Measurements from ENCODE around the gene C6orf62. TPM values are rescaled to one million over a fixed set of nuclear protein-coding genes. Genes with fewer than 3 reads are reported as not detected.
"Not testable (repeated sequence)": the region's sequence is repeated elsewhere in the genome, so short reads cannot be mapped to it uniquely, and the experiment has no call there.

Gene C6orf62
- polyA plus RNA-seq, 5 donors = 106 to 135 (median 129) TPM

- no peak for DNase-seq
Measured at GRCh38 chr6:24704468-24704867, 14.5 kb downstream of the C6orf62 start.

DNA sequence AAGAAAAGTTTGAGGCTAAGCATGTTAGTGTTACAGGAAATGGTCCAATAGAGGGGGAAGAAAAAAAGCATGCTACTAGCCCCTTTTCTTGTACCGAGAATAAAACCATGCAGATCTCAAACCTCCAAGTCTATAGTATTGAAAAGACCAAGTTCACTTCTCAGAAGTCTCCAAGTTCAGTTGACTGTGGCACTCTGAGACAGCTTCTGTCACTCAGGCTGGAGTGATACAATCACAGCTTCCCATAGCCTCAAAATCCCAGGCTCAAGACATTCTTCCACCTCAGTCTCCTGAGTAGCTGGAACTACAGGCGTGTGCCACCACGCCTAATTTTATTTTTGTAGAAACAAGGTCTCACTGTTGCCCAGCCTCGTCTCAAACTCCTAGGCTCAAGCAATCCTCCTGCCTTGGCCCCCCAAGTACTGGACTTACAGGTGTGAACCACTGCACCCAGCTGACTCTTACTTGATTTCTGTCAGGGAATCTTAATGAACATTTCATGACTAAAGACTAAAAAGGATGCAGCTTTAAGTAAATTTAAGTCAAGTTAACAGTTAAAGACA lies 16.2 kb downstream of the C6orf62 start:
- no peak for DNase-seq

DNA sequence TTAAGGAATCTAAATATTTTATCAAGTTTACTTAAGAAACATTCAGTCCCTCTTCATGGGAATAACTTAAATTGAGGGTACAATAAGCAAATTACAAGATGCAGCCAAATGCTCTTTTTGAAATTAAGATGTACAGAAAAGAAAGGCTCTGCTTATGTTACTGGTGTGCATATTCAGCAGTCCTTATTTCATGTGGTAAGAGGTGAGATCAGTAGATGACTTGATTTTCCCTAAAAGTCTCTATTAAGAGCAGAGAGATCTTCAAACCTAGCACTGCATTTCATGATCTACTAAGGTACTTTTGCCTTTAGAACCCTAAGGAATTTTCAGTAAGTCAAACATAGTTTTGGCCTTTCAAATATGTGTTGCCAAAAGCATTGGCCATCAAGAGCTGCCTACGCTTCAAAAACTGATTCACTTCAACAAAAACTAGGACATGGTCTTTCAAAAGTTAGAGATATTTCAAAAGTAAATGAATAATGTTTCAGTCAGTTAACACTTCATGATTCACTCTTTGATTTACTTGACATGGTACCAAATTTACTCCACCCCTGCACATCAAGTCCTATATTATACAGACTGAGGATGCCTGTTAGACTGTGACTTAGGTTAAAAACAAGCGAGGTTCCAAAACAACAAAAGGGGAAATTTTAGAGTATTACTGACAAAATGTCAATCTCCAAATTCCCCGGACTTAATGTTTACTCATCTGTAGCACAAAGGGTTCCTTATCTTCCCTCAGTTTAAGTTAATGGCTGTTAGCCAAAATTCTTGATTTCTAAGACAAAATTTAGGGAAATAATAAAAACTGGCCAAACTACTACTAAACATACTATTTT lies 19.2 kb downstream of the C6orf62 start:
- no peak for DNase-seq

GRCh38 chr6:24696097-24696496 lies 22.9 kb downstream of the C6orf62 start:
- no peak for DNase-seq

- DNase-seq = not testable (repeated sequence)
Measured at GRCh38 chr6:24695635-24696034, 23.3 kb downstream of the C6orf62 start.

DNA sequence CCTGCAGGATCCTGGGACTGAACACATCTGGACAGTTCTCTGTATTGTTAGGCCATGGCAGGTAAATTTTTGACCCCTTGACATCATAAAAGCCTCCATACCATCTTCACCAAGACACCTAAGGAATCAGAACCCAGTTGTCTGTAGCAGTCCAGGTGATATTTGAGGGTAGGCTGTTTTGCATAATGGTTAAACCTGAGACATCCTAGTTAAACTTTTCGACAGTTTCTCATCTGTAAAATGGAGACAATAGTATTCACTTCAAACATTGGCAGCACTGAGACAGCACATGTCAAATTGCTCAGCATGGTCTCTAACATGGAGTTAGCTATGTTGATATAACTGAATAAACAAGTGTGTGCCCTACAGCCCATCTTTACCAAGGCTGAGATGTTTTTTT lies 24.8 kb downstream of the C6orf62 start:
- DNase-seq = no peak

DNA sequence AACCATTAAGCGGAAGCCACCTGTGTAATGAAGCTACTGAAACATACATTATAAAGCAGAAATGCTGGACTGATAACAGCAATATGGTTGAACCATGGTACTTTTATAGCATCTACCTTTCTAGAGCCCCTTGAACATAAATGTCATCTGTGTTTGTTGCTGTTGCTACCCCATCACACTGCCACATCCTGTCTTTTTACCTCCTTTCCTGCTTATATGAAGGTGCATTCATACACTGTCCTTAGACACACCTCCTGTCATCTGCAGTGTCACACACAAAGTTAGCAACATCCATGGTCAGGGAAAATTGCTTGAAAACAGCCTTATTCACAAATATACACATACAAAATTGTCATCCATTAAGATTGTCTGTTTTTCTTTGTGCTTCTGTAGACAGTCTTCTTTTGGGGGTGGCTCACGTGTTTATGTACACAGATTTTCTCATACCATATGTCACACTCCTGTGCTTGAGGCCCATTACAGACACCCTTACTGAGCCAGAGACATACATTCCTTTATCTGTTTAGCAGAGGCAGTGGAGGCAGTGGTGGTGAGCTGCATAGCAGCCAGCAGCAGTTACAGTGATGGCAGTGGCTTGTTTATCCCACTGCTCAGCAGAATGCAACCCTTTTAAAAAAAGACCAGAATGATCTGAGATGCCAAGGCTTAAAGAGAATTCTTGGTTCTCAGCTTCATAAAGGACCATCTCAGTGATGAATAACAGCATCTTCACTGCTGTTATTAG lies 25.9 kb downstream of the C6orf62 start:
- no peak for DNase-seq

DNA sequence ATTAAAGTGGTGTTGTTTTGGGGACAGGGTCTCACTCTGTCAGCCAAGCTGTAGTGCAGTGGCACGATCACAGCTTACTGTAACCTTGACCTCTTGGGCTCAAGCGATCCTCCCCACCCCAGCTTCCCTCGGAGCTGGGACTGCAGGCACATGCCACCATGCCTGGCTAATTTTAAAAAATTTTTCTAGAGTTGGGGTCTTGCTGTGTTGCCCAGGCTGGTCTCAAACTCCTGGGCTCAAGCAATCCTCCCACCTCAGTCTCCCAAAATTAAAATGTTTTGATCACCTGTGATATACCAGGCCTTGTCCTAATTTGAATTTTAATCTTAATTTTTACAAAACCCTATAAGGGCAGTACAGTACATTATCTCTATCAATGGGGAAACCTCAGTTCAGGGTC lies 26.5 kb downstream of the C6orf62 start:
- DNase-seq = no peak

- DNase-seq = no peak
Measured at GRCh38 chr6:24692003-24692402, 27.0 kb downstream of the C6orf62 start.

GRCh38 chr6:24691550-24691949 lies 27.4 kb downstream of the C6orf62 start:
- DNase-seq = no peak

DNA sequence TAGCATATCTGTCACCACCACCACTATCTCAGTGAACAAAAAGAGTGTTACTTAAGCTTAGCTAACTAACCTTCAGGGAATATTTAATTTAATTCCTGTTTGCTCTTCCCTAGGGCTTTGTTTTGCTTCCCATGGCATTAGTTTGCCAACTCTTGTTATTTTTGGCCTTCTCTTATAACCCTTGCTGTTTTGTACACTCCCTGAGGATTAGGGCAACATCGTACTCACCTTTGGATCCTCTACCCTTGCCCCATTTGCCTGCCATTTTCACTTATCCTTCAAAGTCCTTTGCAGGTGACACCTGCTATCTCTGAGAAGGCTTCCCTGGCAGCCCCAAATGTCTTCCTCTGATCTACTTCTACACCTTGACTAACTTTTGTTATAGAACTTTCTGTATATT lies 28.4 kb downstream of the C6orf62 start:
- no peak for DNase-seq

GRCh38 chr6:24689964-24690363 lies 29.0 kb downstream of the C6orf62 start:
- DNase-seq = no peak

DNA sequence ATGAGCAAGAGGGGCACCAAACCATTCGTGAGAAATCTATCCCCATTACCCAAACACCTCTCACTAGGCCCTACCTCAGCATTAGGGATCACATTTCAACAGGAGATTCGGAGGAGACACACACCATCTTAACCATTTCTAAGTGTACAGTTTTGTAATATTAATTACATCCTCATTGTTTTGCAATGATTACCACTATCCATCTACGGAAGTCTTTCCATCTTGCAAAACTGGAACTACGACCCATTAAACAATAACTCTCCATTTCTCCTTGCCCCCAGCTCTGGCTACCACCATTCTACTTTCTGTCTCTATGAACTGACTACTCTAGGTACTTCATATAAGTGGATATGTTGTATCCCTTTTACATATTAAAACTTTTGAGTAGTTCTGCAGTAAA lies 32.0 kb downstream of the C6orf62 start:
- DNase-seq = no peak

GRCh38 chr6:24686408-24686807 lies 32.5 kb downstream of the C6orf62 start:
- DNase-seq = no peak

- DNase-seq = no peak
Measured at GRCh38 chr6:24683297-24684296, 35.4 kb downstream of the C6orf62 start.

- DNase-seq = no peak
Measured at GRCh38 chr6:24680582-24680981, 38.4 kb downstream of the C6orf62 start.

DNA sequence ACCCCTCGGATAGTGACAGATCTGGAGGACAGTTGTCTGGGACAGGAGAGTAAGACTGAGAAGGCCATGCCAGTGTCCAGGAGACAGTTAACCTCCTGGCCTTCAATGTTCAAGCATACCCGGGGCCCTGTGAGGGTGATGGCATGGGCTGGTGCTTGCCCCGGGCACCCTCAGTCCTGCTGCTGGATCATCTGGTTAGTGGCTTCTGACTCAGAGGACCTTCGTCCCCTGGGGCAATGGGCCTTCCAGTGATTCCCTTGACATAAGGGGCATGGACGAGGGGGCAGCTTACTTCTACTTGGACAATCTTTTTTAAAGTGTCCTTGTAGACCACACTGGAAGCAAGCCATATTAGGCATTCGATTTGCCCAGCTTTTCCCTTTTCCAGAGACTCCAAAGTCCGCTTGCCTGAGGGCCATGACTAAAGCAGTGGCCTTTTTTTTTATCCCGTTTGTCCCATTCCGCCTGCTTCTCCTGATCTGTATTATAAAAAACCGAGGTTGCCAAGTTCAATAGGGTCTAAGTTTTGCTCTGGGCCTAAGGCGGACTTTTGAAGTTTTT lies 40.1 kb downstream of the C6orf62 start:
- DNase-seq = not testable (repeated sequence)

- no peak for DNase-seq
Measured at GRCh38 chr6:24673625-24674024, 45.3 kb downstream of the C6orf62 start.

DNA sequence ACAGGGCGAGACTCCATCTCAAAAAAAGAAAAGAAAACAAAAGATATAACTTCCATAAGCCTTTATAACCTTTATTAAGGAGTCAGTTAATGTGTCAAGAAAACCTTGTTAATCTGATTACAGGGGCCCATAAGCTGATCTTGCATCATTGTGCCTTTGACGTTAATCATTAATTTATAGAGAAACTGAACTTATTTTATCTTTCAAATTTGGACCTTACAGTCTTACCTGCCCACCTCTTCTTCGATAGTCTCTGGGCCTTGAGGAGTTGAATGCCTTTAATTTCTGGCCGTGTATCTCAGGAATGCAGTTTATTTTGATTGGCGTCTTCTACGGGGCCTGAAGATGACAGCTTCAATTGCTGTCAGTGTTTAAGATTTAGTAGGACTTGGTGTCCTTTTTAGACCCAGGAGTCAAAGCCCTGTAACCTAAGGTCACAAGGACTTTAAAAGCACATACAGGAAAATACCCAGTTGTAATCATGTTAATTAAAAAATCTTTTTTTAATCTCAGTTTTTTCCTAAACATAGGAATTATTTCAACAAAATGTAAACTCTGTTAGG lies 46.3 kb downstream of the C6orf62 start:
- no peak for DNase-seq

DNA sequence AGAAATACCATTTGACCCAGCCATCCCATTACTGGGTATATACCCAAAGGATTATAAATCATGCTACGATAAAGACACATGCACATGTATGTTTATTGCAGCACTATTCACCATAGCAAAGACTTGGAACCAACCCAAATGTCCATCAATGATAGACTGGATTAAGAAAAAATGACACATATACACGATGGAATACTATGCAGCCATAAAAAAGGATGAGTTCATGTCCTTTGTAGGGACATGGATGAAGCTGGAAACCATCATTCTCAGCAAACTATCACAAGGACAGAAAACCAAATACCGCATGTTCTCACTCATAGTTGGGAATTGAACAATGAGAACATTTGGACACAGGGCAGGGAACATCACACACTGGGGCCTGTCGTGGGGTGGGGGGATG lies 47.9 kb downstream of the C6orf62 start:
- not testable (repeated sequence) for DNase-seq

GRCh38 chr6:24670492-24670891 lies 48.5 kb downstream of the C6orf62 start:
- DNase-seq = not testable (repeated sequence)

Measured in right lung (tissue), 5 donors.